HG02981 (cell line): ENCODE data around the gene MACROH2A1.

Experiments used
- ATAC-seq: cut with Tn5 transposase; IDR thresholded peaks from one replicate; pipeline ENCODE4 v1.9.1; 2021; ENCODE audit warnings: mild to moderate bottlenecking, moderate library complexity; ENCODE audit not compliant: unreplicated experiment

MACROH2A1 gene

GRCh38 chr5:135436951-135437418 lies 38.0 kb upstream of the MACROH2A1 start:
- no peak for ATAC-seq

GRCh38 chr5:135435467-135436330 lies 36.7 kb upstream of the MACROH2A1 start:
- ATAC-seq, result no peak

GRCh38 chr5:135434591-135435466 lies 35.8 kb upstream of the MACROH2A1 start:
- ATAC-seq, result no peak

- no peak for ATAC-seq
These were observed 34.8 kb upstream of the MACROH2A1 start for GRCh38 chr5:135433681-135434426.

- ATAC-seq, result no peak
These were observed 33.1 kb upstream of the MACROH2A1 start for GRCh38 chr5:135432113-135432512.

- no peak for ATAC-seq
These were observed 31.1 kb upstream of the MACROH2A1 start for GRCh38 chr5:135430135-135430437.

- ATAC-seq, result no peak
These were observed 30.5 kb upstream of the MACROH2A1 start for GRCh38 chr5:135429301-135430134.

GRCh38 chr5:135428586-135428985 lies 29.6 kb upstream of the MACROH2A1 start:
- ATAC-seq, result no peak

GRCh38 chr5:135426102-135427082 lies 27.4 kb upstream of the MACROH2A1 start:
- peak; percentile 95 for ATAC-seq

- ATAC-seq, result no peak
These were observed 26.6 kb upstream of the MACROH2A1 start for GRCh38 chr5:135425641-135426040.

- ATAC-seq, result no peak
These were observed 24.8 kb upstream of the MACROH2A1 start for GRCh38 chr5:135423846-135424168.

GRCh38 chr5:135423146-135423845 lies 24.3 kb upstream of the MACROH2A1 start:
- ATAC-seq, result no peak

GRCh38 chr5:135422419-135422818 lies 23.4 kb upstream of the MACROH2A1 start:
- no peak for ATAC-seq

GRCh38 chr5:135417083-135417482 lies 18.1 kb upstream of the MACROH2A1 start:
- no peak for ATAC-seq

GRCh38 chr5:135405082-135405481 lies 6.1 kb upstream of the MACROH2A1 start:
- ATAC-seq, result no peak

- ATAC-seq, result no peak
These were observed 3.0 kb upstream of the MACROH2A1 start for GRCh38 chr5:135402031-135402430.

GRCh38 chr5:135400866-135401265 lies 1.8 kb upstream of the MACROH2A1 start:
- no peak for ATAC-seq

GRCh38 chr5:135399794-135400542 lies 937 bp upstream of the MACROH2A1 start:
- ATAC-seq, result no peak
